Caki2 (cell line): ENCODE measurements around the gene CTNNBL1. TPM values are rescaled to one million over a fixed set of nuclear protein-coding genes. Genes with fewer than 3 reads are reported as not detected.

Experiments used
- DNase-seq: peaks from one replicate; pipeline ENCODE4 v3.0.0-alpha.2; 2015; ENCODE audit warnings: low read depth
- in situ Hi-C: cut with HindIII; loops from 2 replicates; pipeline ENCODE4 v1.10.0; 2016; ENCODE audit warnings: low sequenced_read_pairs, low pct_unique_long_range_greater_than_20kb, mixed read lengths
- total RNA-seq: library from RNA; depleted of rRNA; stranded (reverse); fragments of >200 nt; shearing (Covaris generic); gene quantifications from 2 replicates; pipeline ENCODE4 v1.2.3, GENCODE V29; 2014; ENCODE audit warnings: low replicate concordance

The CTNNBL1 gene
- total RNA-seq, 1 experiment from 2014 or later: 78.2 TPM

- in situ Hi-C loops: no loop called here
- no peak for DNase-seq
Observed at GRCh38 chr20:37896932-37897548, 203.2 kb downstream of the CTNNBL1 start.

- in situ Hi-C loops: no loop called here
- no peak for DNase-seq
Observed at GRCh38 chr20:37898233-37899104, 204.6 kb downstream of the CTNNBL1 start.

GRCh38 chr20:37899105-37900045 lies 205.5 kb downstream of the CTNNBL1 start:
- DNase-seq: no peak
- in situ Hi-C loops: no loop called here

GRCh38 chr20:37901240-37901639 lies 207.4 kb downstream of the CTNNBL1 start:
- in situ Hi-C loops: no loop called here
- DNase-seq: peak; percentile 4

GRCh38 chr20:37901654-37902503 lies 208.0 kb downstream of the CTNNBL1 start:
- in situ Hi-C loops: no loop called here
- peak; percentile 40 for DNase-seq

- no peak for DNase-seq
- in situ Hi-C loops: no loop called here
Observed at GRCh38 chr20:37902504-37903313, 208.9 kb downstream of the CTNNBL1 start, which contains the start of gene VSTM2L. Gene VSTM2L, plus strand, starts transcription at chr20:37903127. Its CDS starts 224 bp downstream, at chr20:37903351.

GRCh38 chr20:37903317-37904007 lies 209.6 kb downstream of the CTNNBL1 start:
- no peak for DNase-seq
- in situ Hi-C loops: no loop called here

- in situ Hi-C loops: no loop called here
Observed at GRCh38 chr20:37904008-37904642, 210.3 kb downstream of the CTNNBL1 start.

GRCh38 chr20:37904845-37905373 lies 211.1 kb downstream of the CTNNBL1 start:
- in situ Hi-C loops: no loop called here
- no peak for DNase-seq

More at GRCh38 chr20:37904008-37904642, 210.3 kb downstream of the CTNNBL1 start:
- no peak for DNase-seq

GRCh38 chr20:37905671-37906613 lies 212.1 kb downstream of the CTNNBL1 start:
- in situ Hi-C loops: no loop called here
- no peak for DNase-seq

- DNase-seq: no peak
- in situ Hi-C loops: no loop called here
Observed at GRCh38 chr20:37907330-37907676, 213.5 kb downstream of the CTNNBL1 start.

- no peak for DNase-seq
- in situ Hi-C loops: no loop called here
Observed at GRCh38 chr20:37907677-37908401, 214.0 kb downstream of the CTNNBL1 start.

- DNase-seq: no peak
- in situ Hi-C loops: no loop called here
Observed at GRCh38 chr20:37911261-37911660, 217.4 kb downstream of the CTNNBL1 start.

- DNase-seq: no peak
- in situ Hi-C loops: no loop called here
Observed at GRCh38 chr20:37911838-37912281, 218.0 kb downstream of the CTNNBL1 start.
